ENCODE measurements around the gene GADD45B.

GRCh38 chr19:2458054-2458453 is 17.9 kb upstream of the GADD45B start:
- TF ChIP-seq CTCF (IDR thresholded peaks at IDR 0.05) (no peak), POLR2A (IDR thresholded peaks at IDR 0.05) (no peak)
